Measurements from ENCODE around the gene IL6ST.

- TF ChIP-seq CTCF (IDR thresholded peaks at IDR 0.05) (no peak), POLR2A (IDR thresholded peaks at IDR 0.05; ENCODE audit: low read depth) (no peak), EP300 (IDR thresholded peaks at IDR 0.05) (no peak)
These were observed 96.9 kb downstream of the IL6ST start for GRCh38 chr5:55897905-55898304.
